K562 (cell line): ENCODE data around the gene SALL3. TPM values are rescaled to one million over a fixed set of nuclear protein-coding genes. Genes with fewer than 3 reads are reported as not detected.

Source experiments
- ATAC-seq: fragments of 200-7000 bp; cut with Tn5 transposase; 3 replicates; pipeline ENCODE4 v1.9.1; 2020; ENCODE audit warnings: moderate library complexity
- BruUV-seq: library from RNA; stranded (reverse); fragments of 400-500 nt; replicated peaks from 2 replicates; lab custom pipeline; 2021; lab: Mats Ljungman, UMichigan
- CTCF ChIA-PET: fragments of 300-600 bp; formaldehyde crosslinking; extraction: SDS; loops from one replicate; lab custom pipeline; 2021; ENCODE audit warnings: low intra/inter-chr PET ratio; lab: Yijun Ruan, JAX
- POLR2A ChIA-PET: fragments of 300-600, 350-650 bp; sonication (Branson Sonifier 250); formaldehyde crosslinking; extraction: SDS; loops from one replicate; lab custom pipeline; 2021; ENCODE audit warnings: antibody characterized with exemption, inconsistent platforms; lab: Yijun Ruan, JAX
- DNase-seq, 4 experiments: peaks; one replicate each; pipeline versions ENCODE4 v3.0.0 to v3.0.0-alpha.2; 2011 to 2018; ENCODE audit warnings: low spot score in 3 of 4, mixed read lengths in 3 of 4; ENCODE audit errors: extremely low read depth in 1 of 4
- FAIRE-seq: peaks from 2 replicates; lab custom pipeline; 2011; peaks lifted over from hg19 to GRCh38; lab: Jason Lieb, UNC
- H2AFZ ChIP-seq: 2 replicates; pipeline ENCODE4 v1.6.0; 2011; ENCODE audit warnings: low read depth, low read length, control low read depth, inconsistent platforms
- H3K27ac ChIP-seq: fragments of 200-600 bp; 3 replicates; pipeline ENCODE4 v1.8.0; 2011; ENCODE audit warnings: low read depth, mild to moderate bottlenecking, control low read depth, inconsistent platforms, low read length, moderate library complexity, mixed read lengths; ENCODE audit errors: extremely low read depth
- H3K27me3 ChIP-seq, 2 experiments: fragments of 300-600 bp in 1 of 2; 2 replicates in 1 of 2; 3 replicates in 1 of 2; pipeline versions ENCODE4 v1.6.0 to v1.8.0; 2011; ENCODE audit warnings: inconsistent platforms in 2 of 2, low read length in 2 of 2, mild to moderate bottlenecking in 1 of 2, mixed read lengths in 1 of 2, moderate library complexity in 1 of 2; ENCODE audit not compliant: control insufficient read depth in 2 of 2, insufficient read depth in 2 of 2
- H3K36me3 ChIP-seq: fragments of 300-600 bp; 3 replicates; pipeline ENCODE4 v1.8.0; 2011; ENCODE audit warnings: mild to moderate bottlenecking, low read length, inconsistent platforms; ENCODE audit not compliant: control insufficient read depth, insufficient read depth
- H3K4me1 ChIP-seq, 2 experiments: fragments of 200-600 bp in 1 of 2; replicated peaks in 1 of 2; 2 replicates in 1 of 2; 3 replicates in 1 of 2; pipeline versions ENCODE4 v1.5.1 to v1.8.0; 2011; ENCODE audit warnings: inconsistent platforms in 2 of 2, low read length in 2 of 2, mild to moderate bottlenecking in 1 of 2, mixed read lengths in 1 of 2, moderate library complexity in 1 of 2; ENCODE audit not compliant: control insufficient read depth in 2 of 2, insufficient read depth in 2 of 2
- H3K4me2 ChIP-seq: 2 replicates; pipeline ENCODE4 v1.6.1; 2011; ENCODE audit warnings: low read length, control low read depth, inconsistent platforms, mixed read lengths; ENCODE audit not compliant: insufficient read depth
- H3K4me3 ChIP-seq: fragments of 200-600 bp; sonication (generic), shearing (Covaris generic); 2 replicates; pipeline ENCODE4 v1.5.1; 2016; ENCODE audit warnings: control low read depth, inconsistent platforms
- H3K79me2 ChIP-seq: fragments of 200-600 bp; 3 replicates; pipeline ENCODE4 v1.8.0; 2011; ENCODE audit warnings: low read length, inconsistent platforms; ENCODE audit not compliant: control insufficient read depth, insufficient read depth
- H3K9ac ChIP-seq, 2 experiments: 2 replicates each; pipeline versions ENCODE4 v1.6.0 to v1.6.1; 2011; ENCODE audit warnings: low read depth in 2 of 2, low read length in 2 of 2, control low read depth in 1 of 2, inconsistent platforms in 1 of 2, mild to moderate bottlenecking in 1 of 2, mixed read lengths in 1 of 2; ENCODE audit not compliant: insufficient read depth in 1 of 2
- H3K9me1 ChIP-seq: one replicate; pipeline ENCODE4 v1.6.0; 2011; ENCODE audit warnings: inconsistent platforms, mild to moderate bottlenecking, low read length, moderate library complexity; ENCODE audit not compliant: control insufficient read depth, insufficient read depth
- H3K9me3 ChIP-seq: replicated peaks from 2 replicates; pipeline ENCODE4 v1.5.1; 2011; ENCODE audit warnings: low read depth, low read length, inconsistent platforms; ENCODE audit not compliant: control insufficient read depth, insufficient read depth
- H4K20me1 ChIP-seq: replicated peaks from 2 replicates; pipeline ENCODE4 v1.6.1; 2011; ENCODE audit warnings: low read length, inconsistent platforms, mixed read lengths; ENCODE audit not compliant: control insufficient read depth, insufficient read depth
- ADNP ChIP-seq: fragments of 200-800 bp; sonication (Bioruptor generic); IDR thresholded peaks from 2 replicates; pipeline ENCODE4 v1.6.1; 2016; ENCODE audit warnings: missing genetic modification characterization, missing compliant biosample characterization
- CAMTA2 ChIP-seq: fragments of 250-450 bp; sonication (Bioruptor Pico); conservative IDR thresholded peaks from 2 replicates; pipeline ENCODE4 v1.5.1; 2022
- FOXJ3 ChIP-seq: sonication (generic); formaldehyde crosslinking; IDR thresholded peaks from 2 replicates; pipeline ENCODE4 v1.4.0; 2020; ENCODE audit warnings: mild to moderate bottlenecking, missing genetic modification reagents
- FOXK2 ChIP-seq, 2 experiments: fragments of 450-650 bp; IDR thresholded peaks in 1 of 2; conservative IDR thresholded peaks in 1 of 2; 2 replicates each; pipeline ENCODE4 v1.6.1; 2016; ENCODE audit warnings: low read depth in 2 of 2, mild to moderate bottlenecking in 1 of 2
- HMG20A ChIP-seq: fragments of 450-650 bp; formaldehyde crosslinking; conservative IDR thresholded peaks from 2 replicates; pipeline ENCODE4 v1.4.0; 2020; ENCODE audit warnings: mild to moderate bottlenecking, mixed read lengths
- HOXB6 ChIP-seq: fragments of 250-450 bp; sonication (Bioruptor Pico); IDR thresholded peaks from 2 replicates; pipeline ENCODE4 v1.5.1; 2022; ENCODE audit warnings: mild to moderate bottlenecking, borderline replicate concordance
- TAF1 ChIP-seq: IDR thresholded peaks from 2 replicates; pipeline ENCODE4 v1.6.1; 2011; ENCODE audit warnings: mild to moderate bottlenecking, low read length, moderate library complexity; ENCODE audit not compliant: insufficient read depth, control insufficient read depth, severe bottlenecking; ENCODE audit errors: extremely low read depth
- WGBS: fragments of 100-300 bp; shearing (Covaris generic); methylation state at CpG from one replicate; pipeline ENCODE4 v1.1.6; 2016; ENCODE audit warnings: low coverage, mixed read lengths; ENCODE audit not compliant: insufficient coverage; ENCODE audit errors: missing lambda C conversion rate; 5-methylcytosine and 5-hydroxymethylcytosine counted together
- in situ Hi-C: fragments of 300-500 bp; cut with MboI; formaldehyde crosslinking; loops from 4 replicates; pipeline ENCODE4 v1.15.0; 2018; ENCODE audit warnings: inconsistent platforms, mixed read lengths
- intact Hi-C: fragments of 100-400 bp; cut with micrococcal nuclease; formaldehyde crosslinking; loops from 2 replicates; pipeline ENCODE4 v1.14.2; 2022
- polyA plus RNA-seq, 8 experiments: library from polyadenylated mRNA; depleted of rRNA in 4 of 8; stranded (reverse) in 5 of 8; unstranded in 3 of 8; fragments of >200 nt; fragmentation: Nextera tagmentation in 2 of 8; fragmentation: Illumina TruSeq in 1 of 8; extraction: Ambion mirVana in 2 of 8; extraction: Trizol in 1 of 8; gene quantifications; 2 replicates each; pipeline versions ENCODE4 v1.2.1 to v1.2.3, GENCODE V29; 2011 to 2014; ENCODE audit warnings: inconsistent platforms in 1 of 8, missing spikeins in 1 of 8
- total RNA-seq, 7 experiments: library from RNA; depleted of rRNA in 6 of 7; stranded (reverse); fragments of >200 nt in 6 of 7; fragmentation: Illumina TruSeq in 2 of 7; extraction: Trizol in 2 of 7; gene quantifications; 2 replicates each; pipeline versions ENCODE4 v1.2.1 to v1.2.3, GENCODE V29; 2011 to 2021; ENCODE audit warnings: low replicate concordance in 1 of 7
- TF ChIP-seq, protein P1 (sequence below): fragments of 450-650 bp; conservative IDR thresholded peaks from 2 replicates; pipeline ENCODE4 v1.6.1; 2016; ENCODE audit warnings: missing genetic modification characterization, low read depth, mild to moderate bottlenecking, control low read depth, missing compliant biosample characterization
- TF ChIP-seq, protein P2 (sequence below): fragments of 200-400 bp; formaldehyde crosslinking; IDR thresholded peaks from 2 replicates; pipeline ENCODE4 v1.6.1; 2017; ENCODE audit warnings: mild to moderate bottlenecking, low read depth, low read length, moderate library complexity
- TF ChIP-seq, protein P3 (sequence below): fragments of 250-450 bp; sonication (Bioruptor Pico); IDR thresholded peaks from 2 replicates; pipeline ENCODE4 v1.8.0; 2022; ENCODE audit warnings: moderate library complexity, mild to moderate bottlenecking, inconsistent platforms
- TF ChIP-seq, protein P4 (sequence below): fragments of 250-450 bp; sonication (Bioruptor Pico); IDR thresholded peaks from 2 replicates; pipeline ENCODE4 v1.9.0; 2021; ENCODE audit warnings: mild to moderate bottlenecking
- TF ChIP-seq, protein P5 (sequence below): fragments of 450-650 bp; IDR thresholded peaks from 2 replicates; pipeline ENCODE4 v1.6.1; 2016; ENCODE audit warnings: missing biosample characterization, missing genetic modification characterization
- TF ChIP-seq, protein P6 (sequence below): fragments of 250-450 bp; sonication (Bioruptor Pico); IDR thresholded peaks from 2 replicates; pipeline ENCODE4 v1.5.0; 2021

SALL3 gene
- total and polyA plus RNA-seq, 9 of the 15 experiments (the other 6 are each of a cell fraction or from before 2014, with no cell fraction given): not detected

DNA sequence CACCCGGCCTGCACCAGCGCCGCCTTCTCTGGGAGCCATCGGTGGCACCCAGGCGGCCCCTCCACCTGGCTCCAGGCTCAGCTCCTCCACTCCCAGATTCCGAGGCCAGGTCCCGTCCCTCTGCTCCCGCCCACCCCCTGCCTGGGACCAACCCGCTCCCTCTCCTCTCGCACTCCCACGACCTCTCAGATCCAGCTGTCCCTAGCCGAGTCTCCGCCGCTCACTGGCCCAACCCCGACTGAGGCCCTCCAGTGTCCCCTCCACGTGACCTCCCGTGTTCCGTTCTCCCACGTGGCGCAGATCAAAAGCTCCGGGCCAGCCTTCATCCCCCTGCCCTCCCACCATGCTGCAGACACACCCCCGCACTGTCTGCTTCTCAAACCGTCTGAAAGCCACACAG, 14.4 kb upstream of the SALL3 start:
- Histone ChIP-seq H3K9me1 (no peaks in the 10 kb centered on the region), H3K4me1 (no peaks in the 10 kb centered on the region), H3K4me2 (no peak overlapping the region), H2AFZ (no peak overlapping the region), H3K4me3 (no peak overlapping the region), H4K20me1 (no peaks in the 10 kb centered on the region), H3K9me3 (peaks cover 3% of the 10 kb centered on the region; the same call in 1 of the 2 replicates), H3K9ac (no peak overlapping the region), H3K36me3 (no peaks in the 10 kb centered on the region), H3K27me3 (peaks cover 0 to 24% of the 10 kb centered on the region in 2 experiments; a peak in 2 of 5 replicates), H3K79me2 (no peaks in the 10 kb centered on the region), H3K27ac (no peak overlapping the region)
- no peak for ATAC-seq
- in situ Hi-C loops: no loop called here
- intact Hi-C loops: no loop called here
- ChIA-PET POLR2A (no interaction called here), CTCF (no interaction called here)
- no peak for FAIRE-seq
- no peak for DNase-seq
- 4% methylated on average over 10 of the region's 23 CpGs for WGBS
- BruUV-seq: no TSS peak
- no peak for TF ChIP-seq HOXB6 (CRISPR knock-in tag)
- TF ChIP-seq, protein P1, sequence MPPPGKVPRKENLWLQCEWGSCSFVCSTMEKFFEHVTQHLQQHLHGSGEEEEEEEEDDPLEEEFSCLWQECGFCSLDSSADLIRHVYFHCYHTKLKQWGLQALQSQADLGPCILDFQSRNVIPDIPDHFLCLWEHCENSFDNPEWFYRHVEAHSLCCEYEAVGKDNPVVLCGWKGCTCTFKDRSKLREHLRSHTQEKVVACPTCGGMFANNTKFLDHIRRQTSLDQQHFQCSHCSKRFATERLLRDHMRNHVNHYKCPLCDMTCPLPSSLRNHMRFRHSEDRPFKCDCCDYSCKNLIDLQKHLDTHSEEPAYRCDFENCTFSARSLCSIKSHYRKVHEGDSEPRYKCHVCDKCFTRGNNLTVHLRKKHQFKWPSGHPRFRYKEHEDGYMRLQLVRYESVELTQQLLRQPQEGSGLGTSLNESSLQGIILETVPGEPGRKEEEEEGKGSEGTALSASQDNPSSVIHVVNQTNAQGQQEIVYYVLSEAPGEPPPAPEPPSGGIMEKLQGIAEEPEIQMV (tag): no peak
- no peak for TF ChIP-seq ADNP (tag)
- TF ChIP-seq, protein P2, sequence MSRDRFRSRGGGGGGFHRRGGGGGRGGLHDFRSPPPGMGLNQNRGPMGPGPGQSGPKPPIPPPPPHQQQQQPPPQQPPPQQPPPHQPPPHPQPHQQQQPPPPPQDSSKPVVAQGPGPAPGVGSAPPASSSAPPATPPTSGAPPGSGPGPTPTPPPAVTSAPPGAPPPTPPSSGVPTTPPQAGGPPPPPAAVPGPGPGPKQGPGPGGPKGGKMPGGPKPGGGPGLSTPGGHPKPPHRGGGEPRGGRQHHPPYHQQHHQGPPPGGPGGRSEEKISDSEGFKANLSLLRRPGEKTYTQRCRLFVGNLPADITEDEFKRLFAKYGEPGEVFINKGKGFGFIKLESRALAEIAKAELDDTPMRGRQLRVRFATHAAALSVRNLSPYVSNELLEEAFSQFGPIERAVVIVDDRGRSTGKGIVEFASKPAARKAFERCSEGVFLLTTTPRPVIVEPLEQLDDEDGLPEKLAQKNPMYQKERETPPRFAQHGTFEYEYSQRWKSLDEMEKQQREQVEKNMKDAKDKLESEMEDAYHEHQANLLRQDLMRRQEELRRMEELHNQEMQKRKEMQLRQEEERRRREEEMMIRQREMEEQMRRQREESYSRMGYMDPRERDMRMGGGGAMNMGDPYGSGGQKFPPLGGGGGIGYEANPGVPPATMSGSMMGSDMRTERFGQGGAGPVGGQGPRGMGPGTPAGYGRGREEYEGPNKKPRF: no peak
- TF ChIP-seq TAF1: no peak
- no peak for TF ChIP-seq FOXK2 (conservative IDR thresholded peaks at IDR 0.05 in 1 of 2, IDR thresholded peaks at IDR 0.05 in 1 of 2; ENCODE audit: low read depth in 2 of 2)
- TF ChIP-seq, protein P3, sequence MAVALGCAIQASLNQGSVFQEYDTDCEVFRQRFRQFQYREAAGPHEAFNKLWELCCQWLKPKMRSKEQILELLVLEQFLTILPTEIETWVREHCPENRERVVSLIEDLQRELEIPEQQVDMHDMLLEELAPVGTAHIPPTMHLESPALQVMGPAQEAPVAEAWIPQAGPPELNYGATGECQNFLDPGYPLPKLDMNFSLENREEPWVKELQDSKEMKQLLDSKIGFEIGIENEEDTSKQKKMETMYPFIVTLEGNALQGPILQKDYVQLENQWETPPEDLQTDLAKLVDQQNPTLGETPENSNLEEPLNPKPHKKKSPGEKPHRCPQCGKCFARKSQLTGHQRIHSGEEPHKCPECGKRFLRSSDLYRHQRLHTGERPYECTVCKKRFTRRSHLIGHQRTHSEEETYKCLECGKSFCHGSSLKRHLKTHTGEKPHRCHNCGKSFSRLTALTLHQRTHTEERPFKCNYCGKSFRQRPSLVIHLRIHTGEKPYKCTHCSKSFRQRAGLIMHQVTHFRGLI (CRISPR knock-in tag): no peak
- no peak for TF ChIP-seq FOXJ3 (CRISPR knock-in tag)
- TF ChIP-seq HMG20A (CRISPR knock-in tag): no peak
- TF ChIP-seq, protein P4, sequence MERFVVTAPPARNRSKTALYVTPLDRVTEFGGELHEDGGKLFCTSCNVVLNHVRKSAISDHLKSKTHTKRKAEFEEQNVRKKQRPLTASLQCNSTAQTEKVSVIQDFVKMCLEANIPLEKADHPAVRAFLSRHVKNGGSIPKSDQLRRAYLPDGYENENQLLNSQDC (CRISPR knock-in tag): no peak
- TF ChIP-seq, protein P5, sequence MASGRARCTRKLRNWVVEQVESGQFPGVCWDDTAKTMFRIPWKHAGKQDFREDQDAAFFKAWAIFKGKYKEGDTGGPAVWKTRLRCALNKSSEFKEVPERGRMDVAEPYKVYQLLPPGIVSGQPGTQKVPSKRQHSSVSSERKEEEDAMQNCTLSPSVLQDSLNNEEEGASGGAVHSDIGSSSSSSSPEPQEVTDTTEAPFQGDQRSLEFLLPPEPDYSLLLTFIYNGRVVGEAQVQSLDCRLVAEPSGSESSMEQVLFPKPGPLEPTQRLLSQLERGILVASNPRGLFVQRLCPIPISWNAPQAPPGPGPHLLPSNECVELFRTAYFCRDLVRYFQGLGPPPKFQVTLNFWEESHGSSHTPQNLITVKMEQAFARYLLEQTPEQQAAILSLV (tag): no peak
- TF ChIP-seq, protein P6, sequence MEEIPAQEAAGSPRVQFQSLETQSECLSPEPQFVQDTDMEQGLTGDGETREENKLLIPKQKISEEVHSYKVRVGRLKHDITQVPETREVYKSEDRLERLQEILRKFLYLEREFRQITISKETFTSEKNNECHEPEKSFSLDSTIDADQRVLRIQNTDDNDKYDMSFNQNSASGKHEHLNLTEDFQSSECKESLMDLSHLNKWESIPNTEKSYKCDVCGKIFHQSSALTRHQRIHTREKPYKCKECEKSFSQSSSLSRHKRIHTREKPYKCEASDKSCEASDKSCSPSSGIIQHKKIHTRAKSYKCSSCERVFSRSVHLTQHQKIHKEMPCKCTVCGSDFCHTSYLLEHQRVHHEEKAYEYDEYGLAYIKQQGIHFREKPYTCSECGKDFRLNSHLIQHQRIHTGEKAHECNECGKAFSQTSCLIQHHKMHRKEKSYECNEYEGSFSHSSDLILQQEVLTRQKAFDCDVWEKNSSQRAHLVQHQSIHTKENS (CRISPR knock-in tag): no peak
- TF ChIP-seq CAMTA2 (CRISPR knock-in tag): no peak
